OCI-M2 (cell line): Measurements from ENCODE around the gene ZP3.
"Not testable (repeated sequence)": the region's sequence is repeated elsewhere in the genome, so short reads cannot be mapped to it uniquely, and the experiment has no call there.

Experiments
- DNase-seq: peaks from one replicate; lab custom pipeline; 2025; ENCODE audit not compliant: unreplicated experiment; lab: John Stamatoyannopoulos, UW

ZP3 gene

GRCh38 chr7:76482660-76483059 is 57.9 kb downstream of the ZP3 start:
- not testable (repeated sequence) for DNase-seq

- not testable (repeated sequence) for DNase-seq
These were observed 58.3 kb downstream of the ZP3 start for GRCh38 chr7:76483081-76483480.

GRCh38 chr7:76484456-76484855 is 59.7 kb downstream of the ZP3 start:
- DNase-seq: not testable (repeated sequence)

GRCh38 chr7:76485822-76486610 is 61.3 kb downstream of the ZP3 start:
- DNase-seq: not testable (repeated sequence)

GRCh38 chr7:76486618-76487017 is 61.9 kb downstream of the ZP3 start:
- not testable (repeated sequence) for DNase-seq

GRCh38 chr7:76487969-76488368 is 63.2 kb downstream of the ZP3 start:
- DNase-seq: not testable (repeated sequence)
